ENCODE results near the gene MRTFA. TPM values are rescaled to one million over a fixed set of nuclear protein-coding genes. Genes with fewer than 3 reads are reported as not detected.

Gene MRTFA
- total RNA-seq, 1 donor from 2014 or later, result 105 TPM

DNA sequence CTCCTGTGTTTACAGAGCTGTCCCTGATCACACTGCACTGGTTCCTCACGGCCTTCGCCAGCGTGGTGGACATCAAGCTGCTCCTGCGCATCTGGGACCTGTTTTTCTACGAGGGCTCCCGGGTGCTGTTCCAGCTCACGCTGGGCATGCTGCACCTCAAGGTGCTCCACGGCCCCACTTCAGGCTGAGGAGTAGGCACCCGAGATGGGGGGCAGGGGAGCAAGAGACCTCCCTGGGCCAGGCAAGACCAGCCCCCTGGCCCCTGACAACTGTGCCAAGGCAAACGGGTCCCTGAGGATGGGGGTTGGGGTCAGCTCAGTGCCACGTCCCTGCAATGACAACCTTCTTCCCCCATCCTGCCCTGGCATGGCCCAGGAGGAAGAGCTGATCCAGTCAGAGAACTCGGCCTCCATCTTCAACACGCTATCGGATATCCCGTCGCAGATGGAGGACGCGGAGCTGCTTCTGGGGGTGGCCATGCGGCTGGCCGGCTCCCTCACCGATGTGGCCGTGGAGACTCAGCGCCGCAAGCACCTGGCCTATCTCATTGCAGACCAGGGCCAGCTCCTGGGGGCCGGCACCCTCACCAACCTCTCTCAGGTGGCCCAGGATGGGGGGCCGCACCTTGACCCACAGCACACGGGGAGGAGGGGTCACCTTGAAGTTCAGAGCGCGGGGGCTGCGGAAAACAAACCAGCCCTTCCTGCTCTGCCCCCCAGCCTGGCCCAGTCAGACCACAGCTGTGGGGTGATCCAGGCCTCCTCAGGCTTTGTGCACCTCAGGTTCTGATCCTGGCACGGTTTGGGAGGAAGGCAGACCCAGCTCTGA is 230.2 kb downstream of the MRTFA start:
- H3K36me3 Mint-ChIP-seq, result peaks cover 35% of the 10 kb centered on the region
- TF ChIP-seq, protein P1, sequence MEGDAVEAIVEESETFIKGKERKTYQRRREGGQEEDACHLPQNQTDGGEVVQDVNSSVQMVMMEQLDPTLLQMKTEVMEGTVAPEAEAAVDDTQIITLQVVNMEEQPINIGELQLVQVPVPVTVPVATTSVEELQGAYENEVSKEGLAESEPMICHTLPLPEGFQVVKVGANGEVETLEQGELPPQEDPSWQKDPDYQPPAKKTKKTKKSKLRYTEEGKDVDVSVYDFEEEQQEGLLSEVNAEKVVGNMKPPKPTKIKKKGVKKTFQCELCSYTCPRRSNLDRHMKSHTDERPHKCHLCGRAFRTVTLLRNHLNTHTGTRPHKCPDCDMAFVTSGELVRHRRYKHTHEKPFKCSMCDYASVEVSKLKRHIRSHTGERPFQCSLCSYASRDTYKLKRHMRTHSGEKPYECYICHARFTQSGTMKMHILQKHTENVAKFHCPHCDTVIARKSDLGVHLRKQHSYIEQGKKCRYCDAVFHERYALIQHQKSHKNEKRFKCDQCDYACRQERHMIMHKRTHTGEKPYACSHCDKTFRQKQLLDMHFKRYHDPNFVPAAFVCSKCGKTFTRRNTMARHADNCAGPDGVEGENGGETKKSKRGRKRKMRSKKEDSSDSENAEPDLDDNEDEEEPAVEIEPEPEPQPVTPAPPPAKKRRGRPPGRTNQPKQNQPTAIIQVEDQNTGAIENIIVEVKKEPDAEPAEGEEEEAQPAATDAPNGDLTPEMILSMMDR (IDR thresholded peaks at IDR 0.05; ENCODE audit: unreplicated experiment), result no peak
- no peaks in the 10 kb centered on the region for H3K9me3 Mint-ChIP-seq
- H3K4me3 Mint-ChIP-seq, result no peak overlapping the region
- DNase-seq (ENCODE audit: low spot score in 2 of 2, unreplicated experiment in 2 of 2), result no peak
- H3K27ac Mint-ChIP-seq, result no peak overlapping the region
- no peaks in the 10 kb centered on the region for H3K27me3 Mint-ChIP-seq (ENCODE audit: low read depth)
- no peaks in the 10 kb centered on the region for H3K4me1 Mint-ChIP-seq

DNA sequence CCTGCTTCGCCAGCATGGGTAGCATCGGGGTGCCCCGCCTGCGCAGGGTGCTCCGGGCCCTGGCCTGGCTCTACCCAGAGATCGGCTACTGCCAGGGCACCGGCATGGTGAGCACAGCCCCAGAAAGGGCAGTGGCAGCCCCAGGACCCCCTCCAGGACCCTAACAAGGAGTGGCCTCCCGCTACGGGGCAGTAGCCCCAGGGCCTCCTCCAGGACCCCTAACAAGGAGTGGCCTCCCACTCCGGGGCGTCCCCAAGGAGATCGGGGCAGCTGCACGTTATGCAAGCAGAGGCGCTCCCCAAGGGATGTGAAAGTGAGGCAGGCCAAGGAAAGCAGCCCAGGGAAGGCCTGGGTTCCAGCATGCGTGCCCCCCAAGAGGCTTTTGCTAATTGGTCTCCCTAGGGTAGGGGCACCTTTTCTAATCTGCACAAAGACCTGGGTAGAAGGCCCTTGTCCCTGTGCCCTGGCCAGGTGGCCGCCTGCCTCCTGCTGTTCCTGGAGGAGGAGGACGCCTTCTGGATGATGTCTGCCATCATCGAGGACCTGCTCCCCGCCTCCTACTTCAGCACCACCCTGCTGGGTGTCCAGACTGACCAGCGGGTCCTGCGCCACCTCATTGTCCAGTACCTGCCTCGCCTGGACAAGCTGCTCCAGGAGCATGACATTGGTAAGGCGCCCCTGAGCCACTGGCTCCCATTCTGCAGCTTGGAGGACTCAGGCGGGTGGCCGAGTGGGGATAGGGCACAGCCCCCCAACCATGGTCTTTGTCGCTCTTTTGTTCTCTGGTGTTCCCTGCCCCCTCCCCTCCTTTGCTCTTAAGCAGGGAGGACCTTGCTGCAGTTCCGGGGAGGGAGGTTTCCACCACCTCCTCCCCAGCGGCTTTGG is 231.1 kb downstream of the MRTFA start:
- Mint-ChIP-seq H3K4me1 (no peaks in the 10 kb centered on the region), H3K9me3 (no peaks in the 10 kb centered on the region), H3K4me3 (no peak overlapping the region), H3K36me3 (peaks cover 35% of the 10 kb centered on the region), H3K27ac (no peak overlapping the region), H3K27me3 (ENCODE audit: low read depth) (no peaks in the 10 kb centered on the region)
- TF ChIP-seq, protein P1 (IDR thresholded peaks at IDR 0.05; ENCODE audit: unreplicated experiment), result no peak
- DNase-seq (ENCODE audit: low spot score in 2 of 2, unreplicated experiment in 2 of 2), result no peak

DNA sequence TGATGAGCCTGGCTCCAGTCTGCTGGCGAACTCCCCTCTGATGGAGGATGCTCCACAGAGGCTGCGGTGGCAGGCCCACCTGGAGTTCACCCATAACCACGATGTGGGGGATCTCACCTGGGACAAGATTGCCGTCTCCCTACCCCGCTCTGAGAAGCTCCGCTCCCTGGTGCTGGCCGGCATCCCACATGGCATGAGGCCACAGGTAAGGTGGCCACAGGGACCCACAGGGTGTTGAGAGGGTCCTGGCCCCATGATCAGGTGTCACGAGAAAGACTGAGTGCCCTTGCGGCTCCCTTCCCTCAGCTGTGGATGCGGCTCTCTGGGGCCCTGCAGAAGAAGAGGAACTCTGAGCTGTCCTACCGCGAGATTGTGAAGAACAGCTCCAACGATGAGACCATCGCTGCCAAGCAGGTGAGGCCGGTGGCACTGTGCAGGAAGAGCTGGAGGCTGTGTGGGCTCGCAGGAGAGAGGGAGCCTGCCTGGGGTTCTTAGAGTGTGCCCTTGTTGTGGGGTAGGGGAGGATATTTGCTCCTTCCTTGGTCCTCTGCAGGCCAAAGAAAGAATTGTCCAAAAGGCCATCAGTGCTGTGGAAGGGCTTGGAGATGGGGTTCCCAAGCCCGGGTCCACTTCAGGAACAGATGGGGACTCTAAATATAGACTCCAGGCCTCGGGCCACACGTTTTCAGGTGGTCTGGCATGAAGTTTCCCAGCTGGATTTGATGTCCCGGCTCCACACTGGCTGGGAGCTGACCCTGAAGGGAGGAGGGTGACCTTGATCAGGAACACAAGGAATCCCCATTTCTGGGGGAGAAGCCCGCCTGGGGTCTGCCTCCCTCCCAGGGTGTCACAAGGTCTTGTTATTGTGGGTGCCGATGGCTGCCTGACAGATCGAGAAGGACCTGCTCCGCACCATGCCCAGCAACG is 232.0 kb downstream of the MRTFA start:
- Mint-ChIP-seq H3K36me3 (peaks cover 35% of the 10 kb centered on the region), H3K4me3 (no peak overlapping the region), H3K4me1 (peaks cover 5% of the 10 kb centered on the region), H3K27me3 (ENCODE audit: low read depth) (no peaks in the 10 kb centered on the region), H3K27ac (no peak overlapping the region), H3K9me3 (no peaks in the 10 kb centered on the region)
- no peak for DNase-seq (ENCODE audit: low spot score in 2 of 2, unreplicated experiment in 2 of 2)
- TF ChIP-seq, protein P1 (IDR thresholded peaks at IDR 0.05; ENCODE audit: unreplicated experiment), result no peak

DNA sequence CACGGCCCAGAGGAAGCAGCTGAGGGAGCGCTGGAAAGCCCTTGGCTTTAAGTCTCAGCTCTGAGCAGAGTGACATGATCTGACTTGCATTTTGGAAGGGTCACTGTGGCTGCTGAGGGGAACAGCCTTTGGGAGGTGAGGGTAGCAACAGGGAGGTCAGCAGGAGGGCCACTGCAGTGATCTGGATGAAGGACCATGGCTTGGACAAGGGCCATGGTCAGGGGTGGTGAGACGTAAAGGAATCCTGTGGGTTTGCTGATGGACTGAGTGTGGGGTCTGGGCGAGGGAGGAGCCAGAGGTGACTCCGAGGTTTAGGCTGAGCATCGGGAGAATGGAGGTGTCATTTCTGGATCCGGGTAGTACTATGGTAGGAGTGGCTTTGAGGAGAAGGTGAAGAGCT is 232.9 kb downstream of the MRTFA start:
- Mint-ChIP-seq H3K9me3 (no peaks in the 10 kb centered on the region), H3K4me1 (peaks cover 8% of the 10 kb centered on the region)

More for the DNA sequence above, 232.9 kb downstream of the MRTFA start:
- TF ChIP-seq, protein P1 (IDR thresholded peaks at IDR 0.05; ENCODE audit: unreplicated experiment), result no peak
- Mint-ChIP-seq H3K27ac (peak overlapping the region; percentile 19), H3K27me3 (ENCODE audit: low read depth) (no peaks in the 10 kb centered on the region), H3K4me3 (no peak overlapping the region), H3K36me3 (peaks cover 34% of the 10 kb centered on the region)
- no peak for DNase-seq (ENCODE audit: low spot score in 2 of 2, unreplicated experiment in 2 of 2)

Measured in mesothelial cell of epicardium (in vitro differentiated cells).